K562 (cell line): ENCODE data around the gene KRT1. TPM values are rescaled to one million over a fixed set of nuclear protein-coding genes. Genes with fewer than 3 reads are reported as not detected.

Experiments used
- ATAC-seq: fragments of 200-7000 bp; cut with Tn5 transposase; 3 replicates; pipeline ENCODE4 v1.9.1; 2020; ENCODE audit warnings: moderate library complexity
- BruUV-seq: library from RNA; stranded (reverse); fragments of 400-500 nt; replicated peaks from 2 replicates; lab custom pipeline; 2021; lab: Mats Ljungman, UMichigan
- CTCF ChIA-PET: fragments of 300-600 bp; formaldehyde crosslinking; extraction: SDS; loops from one replicate; lab custom pipeline; 2021; ENCODE audit warnings: low intra/inter-chr PET ratio; lab: Yijun Ruan, JAX
- POLR2A ChIA-PET: fragments of 300-600, 350-650 bp; sonication (Branson Sonifier 250); formaldehyde crosslinking; extraction: SDS; loops from one replicate; lab custom pipeline; 2021; ENCODE audit warnings: antibody characterized with exemption, inconsistent platforms; lab: Yijun Ruan, JAX
- DNase-seq, 4 experiments: peaks; one replicate each; pipeline versions ENCODE4 v3.0.0 to v3.0.0-alpha.2; 2011 to 2018; ENCODE audit warnings: low spot score in 3 of 4, mixed read lengths in 3 of 4; ENCODE audit errors: extremely low read depth in 1 of 4
- FAIRE-seq: peaks from 2 replicates; lab custom pipeline; 2011; peaks lifted over from hg19 to GRCh38; lab: Jason Lieb, UNC
- H2AFZ ChIP-seq: 2 replicates; pipeline ENCODE4 v1.6.0; 2011; ENCODE audit warnings: low read depth, low read length, control low read depth, inconsistent platforms
- H3K27ac ChIP-seq: fragments of 200-600 bp; 3 replicates; pipeline ENCODE4 v1.8.0; 2011; ENCODE audit warnings: low read depth, mild to moderate bottlenecking, control low read depth, inconsistent platforms, low read length, moderate library complexity, mixed read lengths; ENCODE audit errors: extremely low read depth
- H3K27me3 ChIP-seq, 2 experiments: fragments of 300-600 bp in 1 of 2; 2 replicates in 1 of 2; 3 replicates in 1 of 2; pipeline versions ENCODE4 v1.6.0 to v1.8.0; 2011; ENCODE audit warnings: inconsistent platforms in 2 of 2, low read length in 2 of 2, mild to moderate bottlenecking in 1 of 2, mixed read lengths in 1 of 2, moderate library complexity in 1 of 2; ENCODE audit not compliant: control insufficient read depth in 2 of 2, insufficient read depth in 2 of 2
- H3K36me3 ChIP-seq: fragments of 300-600 bp; 3 replicates; pipeline ENCODE4 v1.8.0; 2011; ENCODE audit warnings: mild to moderate bottlenecking, low read length, inconsistent platforms; ENCODE audit not compliant: control insufficient read depth, insufficient read depth
- H3K4me1 ChIP-seq, 2 experiments: fragments of 200-600 bp in 1 of 2; replicated peaks in 1 of 2; 2 replicates in 1 of 2; 3 replicates in 1 of 2; pipeline versions ENCODE4 v1.5.1 to v1.8.0; 2011; ENCODE audit warnings: inconsistent platforms in 2 of 2, low read length in 2 of 2, mild to moderate bottlenecking in 1 of 2, mixed read lengths in 1 of 2, moderate library complexity in 1 of 2; ENCODE audit not compliant: control insufficient read depth in 2 of 2, insufficient read depth in 2 of 2
- H3K4me2 ChIP-seq: 2 replicates; pipeline ENCODE4 v1.6.1; 2011; ENCODE audit warnings: low read length, control low read depth, inconsistent platforms, mixed read lengths; ENCODE audit not compliant: insufficient read depth
- H3K4me3 ChIP-seq: fragments of 200-600 bp; sonication (generic), shearing (Covaris generic); 2 replicates; pipeline ENCODE4 v1.5.1; 2016; ENCODE audit warnings: control low read depth, inconsistent platforms
- H3K79me2 ChIP-seq: fragments of 200-600 bp; 3 replicates; pipeline ENCODE4 v1.8.0; 2011; ENCODE audit warnings: low read length, inconsistent platforms; ENCODE audit not compliant: control insufficient read depth, insufficient read depth
- H3K9ac ChIP-seq, 2 experiments: 2 replicates each; pipeline versions ENCODE4 v1.6.0 to v1.6.1; 2011; ENCODE audit warnings: low read depth in 2 of 2, low read length in 2 of 2, control low read depth in 1 of 2, inconsistent platforms in 1 of 2, mild to moderate bottlenecking in 1 of 2, mixed read lengths in 1 of 2; ENCODE audit not compliant: insufficient read depth in 1 of 2
- H3K9me1 ChIP-seq: one replicate; pipeline ENCODE4 v1.6.0; 2011; ENCODE audit warnings: inconsistent platforms, mild to moderate bottlenecking, low read length, moderate library complexity; ENCODE audit not compliant: control insufficient read depth, insufficient read depth
- H3K9me3 ChIP-seq: replicated peaks from 2 replicates; pipeline ENCODE4 v1.5.1; 2011; ENCODE audit warnings: low read depth, low read length, inconsistent platforms; ENCODE audit not compliant: control insufficient read depth, insufficient read depth
- H4K20me1 ChIP-seq: replicated peaks from 2 replicates; pipeline ENCODE4 v1.6.1; 2011; ENCODE audit warnings: low read length, inconsistent platforms, mixed read lengths; ENCODE audit not compliant: control insufficient read depth, insufficient read depth
- CHAMP1 ChIP-seq: fragments of 450-650 bp; IDR thresholded peaks from 2 replicates; pipeline ENCODE4 v1.6.1; 2016; ENCODE audit warnings: mild to moderate bottlenecking
- E2F1 ChIP-seq: sonication (generic); formaldehyde crosslinking; IDR thresholded peaks from 2 replicates; pipeline ENCODE4 v1.8.1; 2023; ENCODE audit warnings: mild to moderate bottlenecking, missing genetic modification reagents, moderate library complexity
- EP400 ChIP-seq: fragments of 450-650 bp; IDR thresholded peaks from 2 replicates; pipeline ENCODE4 v1.6.1; 2017; ENCODE audit warnings: antibody characterized with exemption, mild to moderate bottlenecking, moderate library complexity
- FOXA1 ChIP-seq: fragments of 450-650 bp; IDR thresholded peaks from 2 replicates; pipeline ENCODE4 v1.6.1; 2016; ENCODE audit warnings: mild to moderate bottlenecking, borderline replicate concordance
- GABPB2 ChIP-seq: fragments of 250-450 bp; sonication (Bioruptor Pico); conservative IDR thresholded peaks from 2 replicates; pipeline ENCODE4 v1.5.1; 2021; ENCODE audit warnings: mild to moderate bottlenecking
- HDGF ChIP-seq: fragments of 450-650 bp; IDR thresholded peaks from 2 replicates; pipeline ENCODE4 v1.6.1; 2016
- HNRNPL ChIP-seq: fragments of 200-400 bp; formaldehyde crosslinking; IDR thresholded peaks from 2 replicates; pipeline ENCODE4 v1.6.1; 2017; ENCODE audit warnings: low read depth, mild to moderate bottlenecking, low read length
- MECOM ChIP-seq: fragments of 250-450 bp; sonication (Bioruptor Pico); IDR thresholded peaks from 2 replicates; pipeline ENCODE4 v1.8.0; 2022; ENCODE audit warnings: inconsistent platforms
- PRMT5 ChIP-seq: sonication (generic); formaldehyde crosslinking; IDR thresholded peaks from 2 replicates; pipeline ENCODE4 v1.5.0; 2020; ENCODE audit warnings: missing genetic modification reagents
- TEAD4 ChIP-seq, 2 experiments: sonication (generic) in 1 of 2; formaldehyde crosslinking in 1 of 2; IDR thresholded peaks; 2 replicates each; pipeline versions ENCODE4 v1.6.1 to v1.8.0; 2012 to 2022; ENCODE audit warnings: borderline replicate concordance in 1 of 2, inconsistent platforms in 1 of 2, low read length in 1 of 2, mild to moderate bottlenecking in 1 of 2, missing genetic modification reagents in 1 of 2
- ZNF584 ChIP-seq: fragments of 200-800 bp; sonication (Bioruptor generic); IDR thresholded peaks from 2 replicates; pipeline ENCODE4 v1.6.1; 2016; ENCODE audit warnings: low read depth, mild to moderate bottlenecking, missing genetic modification characterization, missing compliant biosample characterization
- WGBS: fragments of 100-300 bp; shearing (Covaris generic); methylation state at CpG from one replicate; pipeline ENCODE4 v1.1.6; 2016; ENCODE audit warnings: low coverage, mixed read lengths; ENCODE audit not compliant: insufficient coverage; ENCODE audit errors: missing lambda C conversion rate; 5-methylcytosine and 5-hydroxymethylcytosine counted together
- in situ Hi-C: fragments of 300-500 bp; cut with MboI; formaldehyde crosslinking; loops from 4 replicates; pipeline ENCODE4 v1.15.0; 2018; ENCODE audit warnings: inconsistent platforms, mixed read lengths
- intact Hi-C: fragments of 100-400 bp; cut with micrococcal nuclease; formaldehyde crosslinking; loops from 2 replicates; pipeline ENCODE4 v1.14.2; 2022
- polyA plus RNA-seq, 8 experiments: library from polyadenylated mRNA; depleted of rRNA in 4 of 8; stranded (reverse) in 5 of 8; unstranded in 3 of 8; fragments of >200 nt; fragmentation: Nextera tagmentation in 2 of 8; fragmentation: Illumina TruSeq in 1 of 8; extraction: Ambion mirVana in 2 of 8; extraction: Trizol in 1 of 8; gene quantifications; 2 replicates each; pipeline versions ENCODE4 v1.2.1 to v1.2.3, GENCODE V29; 2011 to 2014; ENCODE audit warnings: inconsistent platforms in 1 of 8, missing spikeins in 1 of 8
- total RNA-seq, 7 experiments: library from RNA; depleted of rRNA in 6 of 7; stranded (reverse); fragments of >200 nt in 6 of 7; fragmentation: Illumina TruSeq in 2 of 7; extraction: Trizol in 2 of 7; gene quantifications; 2 replicates each; pipeline versions ENCODE4 v1.2.1 to v1.2.3, GENCODE V29; 2011 to 2021; ENCODE audit warnings: low replicate concordance in 1 of 7

The KRT1 gene
- total and polyA plus RNA-seq, 9 of the 15 experiments (the other 6 are each of a cell fraction or from before 2014, with no cell fraction given), result 0.18 TPM; not detected in 8

GRCh38 chr12:52648012-52648550 is 32.1 kb downstream of the KRT1 start:
- Histone ChIP-seq H3K9ac (no peak overlapping the region), H3K9me1 (no peaks in the 10 kb centered on the region), H3K9me3 (no peaks in the 10 kb centered on the region), H3K4me2 (no peak overlapping the region), H2AFZ (no peak overlapping the region), H4K20me1 (no peaks in the 10 kb centered on the region), H3K27ac (no peak overlapping the region), H3K27me3 (no peaks in the 10 kb centered on the region), H3K79me2 (no peaks in the 10 kb centered on the region), H3K4me1 (peaks cover 26 to 38% of the 10 kb centered on the region in 2 experiments), H3K36me3 (no peaks in the 10 kb centered on the region), H3K4me3 (no peak overlapping the region)
- POLR2A ChIA-PET, result interaction anchor here (0.9 to 1.4 kb wide), 2 partner anchors 13 to 21 kb away, joined by 3 to 5 read pairs; no protein-coding TSS in a partner anchor
- BruUV-seq, result no TSS peak
- CTCF ChIA-PET, result no interaction called here
- intact Hi-C loops, result no loop called here
- no peak for ATAC-seq
- no peak for DNase-seq
- 87% methylated on average over 8 of the region's 8 CpGs for WGBS
- TF ChIP-seq MECOM (CRISPR knock-in tag), result no peak
- TF ChIP-seq FOXA1, result no peak
- no peak for TF ChIP-seq GABPB2 (CRISPR knock-in tag)
- no peak for TF ChIP-seq PRMT5 (CRISPR knock-in tag)
- no peak for TF ChIP-seq ZNF584 (CRISPR knock-in tag)
- no peak for TF ChIP-seq EP400
- no peak for TF ChIP-seq CHAMP1
- TF ChIP-seq TEAD4 (IDR thresholded peaks at IDR 0.05; ENCODE audit: low read length), result no peak
- no peak for TF ChIP-seq TEAD4 (CRISPR knock-in tag; IDR thresholded peaks at IDR 0.05; ENCODE audit: borderline replicate concordance)
- TF ChIP-seq HDGF, result no peak
- no peak for TF ChIP-seq E2F1
- no peak for TF ChIP-seq HNRNPL
- no peak for FAIRE-seq
- in situ Hi-C loops, result no loop called here
